K562 (cell line): ENCODE results near the gene FKRP. TPM values are rescaled to one million over a fixed set of nuclear protein-coding genes. Genes with fewer than 3 reads are reported as not detected.

Source experiments
- BHLHE40 ChIP-seq: IDR thresholded peaks from 2 replicates; pipeline ENCODE4 v1.6.1; 2011; ENCODE audit warnings: low read length, improper control_type of control experiment
- CCAR2 ChIP-seq: fragments of 200-400 bp; formaldehyde crosslinking; IDR thresholded peaks from 2 replicates; pipeline ENCODE4 v1.6.1; 2017; ENCODE audit warnings: mild to moderate bottlenecking, low read depth, low read length
- ESRRB ChIP-seq: fragments of 250-450 bp; sonication (Bioruptor Pico); IDR thresholded peaks from 2 replicates; pipeline ENCODE4 v1.5.0; 2020; ENCODE audit warnings: mild to moderate bottlenecking, moderate library complexity, borderline replicate concordance
- ETV1 ChIP-seq: fragments of 450-650 bp; conservative IDR thresholded peaks from 2 replicates; pipeline ENCODE4 v1.6.1; 2016; ENCODE audit warnings: missing genetic modification characterization, control low read depth, low read depth, missing compliant biosample characterization
- HIVEP1 ChIP-seq: fragments of 250-450 bp; sonication (Bioruptor Pico); IDR thresholded peaks from 2 replicates; pipeline ENCODE4 v1.4.0; 2020; ENCODE audit warnings: mild to moderate bottlenecking
- KDM2B ChIP-seq: fragments of 250-450 bp; sonication (Bioruptor Pico); IDR thresholded peaks from 2 replicates; pipeline ENCODE4 v1.8.0; 2021; ENCODE audit warnings: mild to moderate bottlenecking, moderate library complexity
- KLF13 ChIP-seq: fragments of 450-650 bp; IDR thresholded peaks from 2 replicates; pipeline ENCODE4 v1.6.1; 2016; ENCODE audit warnings: missing genetic modification characterization, low read depth, mild to moderate bottlenecking, missing compliant biosample characterization, moderate library complexity, borderline replicate concordance
- MAFF ChIP-seq: IDR thresholded peaks from 2 replicates; pipeline ENCODE4 v1.6.1; 2012; ENCODE audit warnings: low read length, improper control_type of control experiment
- MTA1 ChIP-seq: fragments of 450-650 bp; IDR thresholded peaks from 2 replicates; pipeline ENCODE4 v1.6.1; 2017; ENCODE audit warnings: borderline replicate concordance
- NR2C2 ChIP-seq, 2 experiments: fragments of 200-800 bp in 1 of 2; sonication (Bioruptor generic) in 1 of 2; sonication (generic) in 1 of 2; formaldehyde crosslinking in 1 of 2; IDR thresholded peaks; 2 replicates each; pipeline versions ENCODE4 v1.6.1 to v1.8.0; 2016 to 2022; ENCODE audit warnings: mild to moderate bottlenecking in 1 of 2, missing compliant biosample characterization in 1 of 2, missing genetic modification characterization in 1 of 2, missing genetic modification reagents in 1 of 2
- RUNX1 ChIP-seq: sonication (generic); IDR thresholded peaks from 2 replicates; pipeline ENCODE4 v1.6.1; 2016; ENCODE audit warnings: antibody characterized with exemption, low read depth
- SPI1 ChIP-seq: IDR thresholded peaks from 2 replicates; pipeline ENCODE4 v1.6.1; 2011; ENCODE audit warnings: low read depth, low read length, control low read depth, borderline replicate concordance
- STAT5B ChIP-seq: fragments of 250-450 bp; sonication (Bioruptor Pico); IDR thresholded peaks from 2 replicates; pipeline ENCODE4 v1.8.0; 2021; ENCODE audit warnings: mild to moderate bottlenecking, inconsistent platforms
- ZBTB17 ChIP-seq: fragments of 450-650 bp; formaldehyde crosslinking; IDR thresholded peaks from 2 replicates; pipeline ENCODE4 v1.4.0; 2020; ENCODE audit warnings: mild to moderate bottlenecking
- ZEB2 ChIP-seq: fragments of 450-650 bp; IDR thresholded peaks from 2 replicates; pipeline ENCODE4 v1.6.1; 2016
- ZFX ChIP-seq: sonication (generic); formaldehyde crosslinking; IDR thresholded peaks from 2 replicates; pipeline ENCODE4 v1.8.0; 2022; ENCODE audit warnings: mild to moderate bottlenecking, missing genetic modification reagents, moderate library complexity
- ZKSCAN3 ChIP-seq: fragments of 250-450 bp; sonication (Bioruptor Pico); IDR thresholded peaks from 2 replicates; pipeline ENCODE4 v1.4.0; 2020
- ZNF778 ChIP-seq: fragments of 450-650 bp; formaldehyde crosslinking; IDR thresholded peaks from 2 replicates; pipeline ENCODE4 v1.4.0; 2020; ENCODE audit warnings: mild to moderate bottlenecking, moderate library complexity
- polyA plus RNA-seq, 8 experiments: library from polyadenylated mRNA; depleted of rRNA in 4 of 8; stranded (reverse) in 5 of 8; unstranded in 3 of 8; fragments of >200 nt; fragmentation: Nextera tagmentation in 2 of 8; fragmentation: Illumina TruSeq in 1 of 8; extraction: Ambion mirVana in 2 of 8; extraction: Trizol in 1 of 8; gene quantifications; 2 replicates each; pipeline versions ENCODE4 v1.2.1 to v1.2.3, GENCODE V29; 2011 to 2014; ENCODE audit warnings: inconsistent platforms in 1 of 8, missing spikeins in 1 of 8
- total RNA-seq, 7 experiments: library from RNA; depleted of rRNA in 6 of 7; stranded (reverse); fragments of >200 nt in 6 of 7; fragmentation: Illumina TruSeq in 2 of 7; extraction: Trizol in 2 of 7; gene quantifications; 2 replicates each; pipeline versions ENCODE4 v1.2.1 to v1.2.3, GENCODE V29; 2011 to 2021; ENCODE audit warnings: low replicate concordance in 1 of 7
- TF ChIP-seq, protein P1 (sequence below): sonication (generic); formaldehyde crosslinking; IDR thresholded peaks from 2 replicates; pipeline ENCODE4 v1.8.0; 2022; ENCODE audit warnings: missing genetic modification reagents, mild to moderate bottlenecking, moderate library complexity, borderline replicate concordance
- TF ChIP-seq, protein P2 (sequence below): sonication (generic); formaldehyde crosslinking; IDR thresholded peaks from 2 replicates; pipeline ENCODE4 v1.8.1; 2023; ENCODE audit warnings: mild to moderate bottlenecking, missing genetic modification reagents
- TF ChIP-seq, protein P3 (sequence below): fragments of 450-650 bp; IDR thresholded peaks from 2 replicates; pipeline ENCODE4 v1.6.1; 2014; ENCODE audit warnings: low read depth, mild to moderate bottlenecking, moderate library complexity, borderline replicate concordance
- TF ChIP-seq, protein P4 (sequence below): fragments of 250-450 bp; sonication (Bioruptor Pico); IDR thresholded peaks from 2 replicates; pipeline ENCODE4 v1.5.0; 2021

The FKRP gene
- total and polyA plus RNA-seq, 9 of the 15 experiments (the other 6 are each of a cell fraction or from before 2014, with no cell fraction given), result 0.68 to 16.1 (median 6.5) TPM

DNA sequence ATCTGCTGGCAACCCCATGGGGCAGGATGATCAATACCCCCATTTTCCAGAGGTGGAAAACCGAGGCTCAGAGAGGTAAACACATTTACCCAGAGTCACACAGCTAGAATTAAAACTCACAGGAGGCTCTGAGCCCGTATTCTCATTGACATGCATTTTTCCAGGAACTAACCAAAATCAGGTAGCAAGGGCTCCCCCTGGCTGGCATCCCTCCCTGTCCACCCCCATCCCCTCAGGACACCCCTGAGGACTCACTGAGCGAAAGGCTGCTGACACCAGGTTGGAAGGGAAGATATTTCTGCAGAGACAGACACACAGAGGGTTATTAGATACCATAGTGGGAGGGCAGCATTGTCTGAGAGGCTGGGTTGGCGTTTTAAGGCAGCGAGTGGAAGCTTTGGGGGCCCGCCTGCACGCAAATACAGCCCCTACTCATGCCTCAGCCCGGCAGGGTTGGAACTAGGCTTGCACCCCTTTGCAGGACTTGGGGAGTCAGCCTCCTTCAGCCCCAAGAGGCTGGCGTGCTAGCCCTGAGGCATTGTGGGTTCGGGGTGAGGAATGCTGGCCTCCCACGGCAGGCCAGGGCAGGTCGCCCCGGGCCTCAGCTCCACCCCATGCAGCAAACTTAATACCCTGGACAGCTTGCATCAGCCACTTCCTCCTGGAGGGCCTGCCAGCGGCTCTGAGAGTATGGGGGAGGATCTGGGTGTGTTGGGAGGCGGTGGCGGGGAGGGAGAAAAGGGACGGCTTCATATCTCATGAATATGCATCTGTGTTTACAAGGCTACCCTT, 38.6 kb downstream of the FKRP start (continued):
- TF ChIP-seq, protein P1, sequence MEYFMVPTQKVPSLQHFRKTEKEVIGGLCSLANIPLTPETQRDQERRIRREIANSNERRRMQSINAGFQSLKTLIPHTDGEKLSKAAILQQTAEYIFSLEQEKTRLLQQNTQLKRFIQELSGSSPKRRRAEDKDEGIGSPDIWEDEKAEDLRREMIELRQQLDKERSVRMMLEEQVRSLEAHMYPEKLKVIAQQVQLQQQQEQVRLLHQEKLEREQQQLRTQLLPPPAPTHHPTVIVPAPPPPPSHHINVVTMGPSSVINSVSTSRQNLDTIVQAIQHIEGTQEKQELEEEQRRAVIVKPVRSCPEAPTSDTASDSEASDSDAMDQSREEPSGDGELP (CRISPR knock-in tag), result peak; percentile 93
- TF ChIP-seq ZKSCAN3 (CRISPR knock-in tag) (no peak), CCAR2 (no peak), NR2C2 (CRISPR knock-in tag; IDR thresholded peaks at IDR 0.05) (peak; percentile 58; the same call in 1 of the 2 replicates), NR2C2 (tag; IDR thresholded peaks at IDR 0.05) (peak; percentile 76), KLF13 (tag) (no peak), ZNF778 (CRISPR knock-in tag) (no peak), KDM2B (CRISPR knock-in tag) (no peak), ZEB2 (peak; percentile 36; the same call in 1 of the 2 replicates), SPI1 (peak; percentile 96), BHLHE40 (peak; percentile 47; the same call in 1 of the 2 replicates), ESRRB (CRISPR knock-in tag) (no peak), STAT5B (CRISPR knock-in tag) (no peak), HIVEP1 (CRISPR knock-in tag) (no peak), ETV1 (tag) (peak; percentile 77), ZBTB17 (CRISPR knock-in tag) (peak; percentile 56), RUNX1 (no peak), MAFF (no peak), ZFX (CRISPR knock-in tag) (peak; percentile 73), MTA1 (0 out of 2 replicates have a peak, but pooled peaks have one; percentile 6)
- TF ChIP-seq, protein P2, sequence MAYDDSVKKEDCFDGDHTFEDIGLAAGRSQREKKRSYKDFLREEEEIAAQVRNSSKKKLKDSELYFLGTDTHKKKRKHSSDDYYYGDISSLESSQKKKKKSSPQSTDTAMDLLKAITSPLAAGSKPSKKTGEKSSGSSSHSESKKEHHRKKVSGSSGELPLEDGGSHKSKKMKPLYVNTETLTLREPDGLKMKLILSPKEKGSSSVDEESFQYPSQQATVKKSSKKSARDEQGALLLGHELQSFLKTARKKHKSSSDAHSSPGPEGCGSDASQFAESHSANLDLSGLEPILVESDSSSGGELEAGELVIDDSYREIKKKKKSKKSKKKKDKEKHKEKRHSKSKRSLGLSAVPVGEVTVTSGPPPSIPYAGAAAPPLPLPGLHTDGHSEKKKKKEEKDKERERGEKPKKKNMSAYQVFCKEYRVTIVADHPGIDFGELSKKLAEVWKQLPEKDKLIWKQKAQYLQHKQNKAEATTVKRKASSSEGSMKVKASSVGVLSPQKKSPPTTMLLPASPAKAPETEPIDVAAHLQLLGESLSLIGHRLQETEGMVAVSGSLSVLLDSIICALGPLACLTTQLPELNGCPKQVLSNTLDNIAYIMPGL (CRISPR knock-in tag), result no peak
- TF ChIP-seq, protein P3, sequence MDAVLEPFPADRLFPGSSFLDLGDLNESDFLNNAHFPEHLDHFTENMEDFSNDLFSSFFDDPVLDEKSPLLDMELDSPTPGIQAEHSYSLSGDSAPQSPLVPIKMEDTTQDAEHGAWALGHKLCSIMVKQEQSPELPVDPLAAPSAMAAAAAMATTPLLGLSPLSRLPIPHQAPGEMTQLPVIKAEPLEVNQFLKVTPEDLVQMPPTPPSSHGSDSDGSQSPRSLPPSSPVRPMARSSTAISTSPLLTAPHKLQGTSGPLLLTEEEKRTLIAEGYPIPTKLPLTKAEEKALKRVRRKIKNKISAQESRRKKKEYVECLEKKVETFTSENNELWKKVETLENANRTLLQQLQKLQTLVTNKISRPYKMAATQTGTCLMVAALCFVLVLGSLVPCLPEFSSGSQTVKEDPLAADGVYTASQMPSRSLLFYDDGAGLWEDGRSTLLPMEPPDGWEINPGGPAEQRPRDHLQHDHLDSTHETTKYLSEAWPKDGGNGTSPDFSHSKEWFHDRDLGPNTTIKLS, result peak; percentile 63
- TF ChIP-seq, protein P4, sequence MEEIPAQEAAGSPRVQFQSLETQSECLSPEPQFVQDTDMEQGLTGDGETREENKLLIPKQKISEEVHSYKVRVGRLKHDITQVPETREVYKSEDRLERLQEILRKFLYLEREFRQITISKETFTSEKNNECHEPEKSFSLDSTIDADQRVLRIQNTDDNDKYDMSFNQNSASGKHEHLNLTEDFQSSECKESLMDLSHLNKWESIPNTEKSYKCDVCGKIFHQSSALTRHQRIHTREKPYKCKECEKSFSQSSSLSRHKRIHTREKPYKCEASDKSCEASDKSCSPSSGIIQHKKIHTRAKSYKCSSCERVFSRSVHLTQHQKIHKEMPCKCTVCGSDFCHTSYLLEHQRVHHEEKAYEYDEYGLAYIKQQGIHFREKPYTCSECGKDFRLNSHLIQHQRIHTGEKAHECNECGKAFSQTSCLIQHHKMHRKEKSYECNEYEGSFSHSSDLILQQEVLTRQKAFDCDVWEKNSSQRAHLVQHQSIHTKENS, result no peak
